Esophagus muscularis mucosa (tissue), 4 donors: ENCODE measurements around the gene ST8SIA6. TPM values are rescaled to one million over a fixed set of nuclear protein-coding genes. Genes with fewer than 3 reads are reported as not detected.

Source experiments
- DNase-seq: peaks from one replicate; pipeline ENCODE4 v3.0.0-alpha.2; 2017; ENCODE audit errors: extremely low spot score
- H3K27ac ChIP-seq, 4 donors: fragments of 200-600 bp; sonication (generic); replicated peaks in 1 of 4; 1 replicate in 3 of 4; 2 replicates in 1 of 4; pipeline ENCODE4 v1.5.1; 2016 to 2019; ENCODE audit warnings: mild to moderate bottlenecking in 1 of 4
- H3K27me3 ChIP-seq, 4 donors: fragments of 200-600 bp; sonication (generic); one replicate each; pipeline versions ENCODE4 v1.5.1 to v1.6.0; 2016 to 2019
- H3K36me3 ChIP-seq, 4 donors: fragments of 200-600 bp; sonication (generic); one replicate each; pipeline ENCODE4 v1.5.1; 2016 to 2019
- H3K4me1 ChIP-seq, 4 donors: fragments of 200-600 bp; sonication (generic); one replicate each; pipeline ENCODE4 v1.5.1; 2016 to 2019
- H3K4me3 ChIP-seq, 4 donors: fragments of 200-600 bp; sonication (generic); 1 replicate in 2 of 4; 2 replicates in 2 of 4; pipeline ENCODE4 v1.5.1; 2016 to 2019; ENCODE audit warnings: mild to moderate bottlenecking in 4 of 4, moderate library complexity in 1 of 4
- H3K9me3 ChIP-seq, 4 donors: fragments of 200-600 bp; sonication (generic); 1 replicate in 3 of 4; 2 replicates in 1 of 4; pipeline ENCODE4 v1.5.1; 2016 to 2019
- CTCF ChIP-seq, 3 experiments: fragments of 200-600 bp in 2 of 3; fragments of 450-650 bp in 1 of 3; sonication (generic) in 2 of 3; IDR thresholded peaks; one replicate each; pipeline ENCODE4 v1.5.1; 2017 to 2019; ENCODE audit warnings: antibody characterized with exemption in 3 of 3, mild to moderate bottlenecking in 2 of 3, moderate library complexity in 1 of 3
- EP300 ChIP-seq: sonication (generic); formaldehyde crosslinking; IDR thresholded peaks from one replicate; pipeline ENCODE4 v1.6.1; 2017; ENCODE audit warnings: antibody characterized with exemption
- POLR2A ChIP-seq: fragments of 450-650 bp; IDR thresholded peaks from one replicate; pipeline ENCODE4 v1.6.1; 2017; ENCODE audit warnings: antibody characterized with exemption, moderate library complexity, mild to moderate bottlenecking, low read depth
- POLR2AphosphoS5 ChIP-seq, 2 donors: sonication (generic); formaldehyde crosslinking; IDR thresholded peaks; one replicate each; pipeline ENCODE4 v1.6.1; 2017; ENCODE audit warnings: antibody characterized with exemption in 2 of 2
- WGBS: methylation state at CpG from one replicate; pipeline ENCODE4 v1.1.5; 2018; 5-methylcytosine and 5-hydroxymethylcytosine counted together
- intact Hi-C: fragments of 100-400 bp; cut with DNase I; formaldehyde crosslinking; loops from one replicate; pipeline ENCODE4 v1.15.1; 2023
- total RNA-seq, 4 donors: library from RNA; depleted of rRNA; stranded (reverse); fragments of >200 nt; gene quantifications; one replicate each; pipeline versions ENCODE4 v1.1.0 to v1.2.1, GENCODE V29; 2016

ST8SIA6 gene
- total RNA-seq, 4 donors from 2014 or later, result 1.2 to 1.8 (median 1.3) TPM

DNA sequence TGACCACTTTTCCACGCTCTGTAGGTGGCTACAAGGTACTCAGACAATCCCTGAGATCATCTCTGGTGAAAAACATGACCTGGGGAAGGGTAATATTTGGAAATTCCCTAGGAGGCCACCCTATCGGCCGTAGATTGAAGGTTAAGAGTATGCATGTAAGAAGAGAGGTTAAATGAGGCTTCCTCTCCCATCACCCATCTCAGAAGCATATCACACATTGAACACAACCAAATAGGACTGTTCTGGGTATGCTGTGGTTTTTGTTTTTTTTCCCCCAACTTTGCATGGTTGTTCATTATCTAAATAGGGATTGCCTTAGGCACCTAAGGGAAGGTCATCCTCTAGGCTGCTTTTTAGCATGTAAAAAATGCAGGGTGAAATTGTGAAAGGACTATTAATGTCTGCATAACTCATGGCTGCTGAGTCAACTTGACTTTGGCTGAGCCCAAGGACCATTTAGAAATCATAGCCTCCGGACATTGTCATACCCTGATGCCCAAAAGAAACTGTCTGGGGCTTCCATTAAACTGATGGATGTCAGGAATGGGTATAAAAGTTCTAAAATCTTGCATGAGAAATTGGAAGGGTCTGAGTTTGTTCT lies 24.7 kb upstream of the ST8SIA6 start:
- intact Hi-C loops, result no loop called here
- Histone ChIP-seq H3K27ac (no peak overlapping the region), H3K4me3 (no peak overlapping the region), H3K36me3 (no peaks in the 10 kb centered on the region), H3K4me1 (no peaks in the 10 kb centered on the region), H3K9me3 (peaks cover 0 to 10% (median 0%) of the 10 kb centered on the region in 4 donors), H3K27me3 (peaks cover 0 to 5% (median 0%) of the 10 kb centered on the region in 4 donors)
- no peak for DNase-seq
- no peak for TF ChIP-seq CTCF (IDR thresholded peaks at IDR 0.05)
- no peak for TF ChIP-seq POLR2A
- TF ChIP-seq POLR2AphosphoS5 (IDR thresholded peaks at IDR 0.05), result no peak
- no peak for TF ChIP-seq EP300
- WGBS, result 91% methylated on average over 4 of the region's 4 CpGs

GRCh38 chr10:17476073-17476472 lies 21.7 kb upstream of the ST8SIA6 start:
- Histone ChIP-seq H3K9me3 (peaks cover 0 to under 1% (median 0%) of the 10 kb centered on the region in 4 donors), H3K4me3 (no peak overlapping the region), H3K27me3 (peaks cover 0 to 5% (median 0%) of the 10 kb centered on the region in 4 donors), H3K36me3 (no peaks in the 10 kb centered on the region), H3K27ac (no peak overlapping the region), H3K4me1 (no peaks in the 10 kb centered on the region)
- TF ChIP-seq POLR2AphosphoS5 (IDR thresholded peaks at IDR 0.05) (no peak), POLR2A (no peak), EP300 (no peak), CTCF (IDR thresholded peaks at IDR 0.05) (no peak)
- intact Hi-C loops, result no loop called here
- DNase-seq, result no peak
- WGBS, result 87% methylated on average over 1 of the region's 1 CpG

DNA sequence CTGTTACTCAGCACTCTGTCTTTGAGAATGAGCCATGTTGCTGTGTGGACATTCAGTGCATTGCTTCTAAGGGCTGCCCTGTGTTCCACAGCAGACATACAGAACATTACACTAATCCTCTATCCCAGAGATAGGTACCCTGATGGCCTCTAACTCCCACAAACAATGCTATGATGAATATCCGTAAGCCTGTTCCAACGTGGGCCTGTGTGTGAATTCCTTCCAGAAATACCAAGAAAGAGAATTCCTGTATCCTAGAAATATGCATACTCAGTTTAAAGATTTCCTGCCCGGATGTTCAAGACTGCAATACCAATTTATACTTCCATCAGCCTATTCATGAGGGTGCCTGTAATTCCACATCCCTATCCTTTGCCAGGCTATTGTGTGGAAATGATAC lies 21.3 kb upstream of the ST8SIA6 start:
- H3K4me3 ChIP-seq, result no peak overlapping the region
- H3K4me1 ChIP-seq, result no peaks in the 10 kb centered on the region
- H3K27ac ChIP-seq, result no peak overlapping the region
- H3K36me3 ChIP-seq, result no peaks in the 10 kb centered on the region
- TF ChIP-seq POLR2AphosphoS5 (IDR thresholded peaks at IDR 0.05) (no peak), POLR2A (no peak), CTCF (IDR thresholded peaks at IDR 0.05) (no peak), EP300 (no peak)
- H3K9me3 ChIP-seq, result no peaks in the 10 kb centered on the region
- WGBS, result 76% methylated on average over 3 of the region's 3 CpGs
- intact Hi-C loops, result no loop called here
- peaks cover 0 to 5% (median 0%) of the 10 kb centered on the region in 4 donors for H3K27me3 ChIP-seq
- no peak for DNase-seq

DNA sequence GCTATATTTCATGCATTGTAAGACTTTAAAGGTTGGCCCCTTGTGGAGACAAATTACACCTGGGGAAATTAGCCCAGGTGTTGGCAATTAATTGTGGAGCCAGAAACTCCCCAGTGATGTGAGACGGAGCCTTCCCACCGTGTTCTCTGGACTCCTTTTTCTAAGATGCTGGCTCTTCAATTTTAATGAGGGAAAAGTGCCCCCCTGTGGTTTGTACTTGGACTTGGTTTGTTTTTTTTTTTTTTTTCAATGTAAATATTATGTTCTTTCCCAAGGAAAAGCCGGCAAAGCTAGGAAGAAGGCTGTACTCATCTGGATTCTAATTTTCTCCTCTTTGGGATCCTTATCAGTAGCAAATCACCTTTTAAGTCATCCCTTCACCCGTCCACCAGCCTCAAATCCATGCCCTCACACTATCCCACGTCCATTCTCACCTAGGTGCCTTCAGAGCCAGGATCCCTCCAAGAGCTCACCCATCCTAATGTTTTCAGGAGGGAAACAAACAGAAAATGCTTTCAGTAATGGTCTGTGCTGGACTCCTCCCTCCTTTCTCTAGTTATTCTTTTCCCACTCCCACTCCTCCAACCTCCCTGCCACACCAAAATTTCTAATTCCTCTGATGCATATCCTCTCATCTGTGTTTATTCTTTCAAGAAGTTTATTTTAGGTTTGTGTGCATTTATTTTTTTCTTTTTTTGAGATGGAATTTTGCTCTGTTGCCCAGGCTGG lies 20.4 kb upstream of the ST8SIA6 start:
- WGBS, result 40% methylated on average over 5 of the region's 5 CpGs
- no peak for DNase-seq
- H3K9me3 ChIP-seq, result no peaks in the 10 kb centered on the region
- H3K36me3 ChIP-seq, result no peaks in the 10 kb centered on the region
- H3K4me1 ChIP-seq, result no peaks in the 10 kb centered on the region
- TF ChIP-seq POLR2A (no peak), POLR2AphosphoS5 (IDR thresholded peaks at IDR 0.05) (no peak), EP300 (no peak)
- intact Hi-C loops, result no loop called here
- no peak overlapping the region for H3K4me3 ChIP-seq
- H3K27ac ChIP-seq, result no peak overlapping the region
- H3K27me3 ChIP-seq, result peaks cover 0 to 5% (median 0%) of the 10 kb centered on the region in 4 donors

- Histone ChIP-seq H3K27ac (no peak overlapping the region), H3K27me3 (peaks cover 0 to 5% (median 0%) of the 10 kb centered on the region in 4 donors), H3K36me3 (no peaks in the 10 kb centered on the region), H3K4me1 (no peaks in the 10 kb centered on the region), H3K9me3 (no peaks in the 10 kb centered on the region), H3K4me3 (no peak overlapping the region)
- intact Hi-C loops, result no loop called here
- TF ChIP-seq CTCF (IDR thresholded peaks at IDR 0.05) (no peak), EP300 (no peak), POLR2A (no peak), POLR2AphosphoS5 (IDR thresholded peaks at IDR 0.05) (no peak)
- WGBS, result 66% methylated on average over 11 of the region's 11 CpGs
- DNase-seq, result no peak
Observed at GRCh38 chr10:17473228-17473950, 19.0 kb upstream of the ST8SIA6 start.
